HEK293 (cell line): ENCODE data around the gene UBE2D2.

Experiments
- CTCF ChIP-seq: fragments of 450-650 bp; formaldehyde crosslinking; IDR thresholded peaks from 2 replicates; pipeline ENCODE4 v1.5.1; 2016; ENCODE audit warnings: missing biosample characterization, missing genetic modification characterization
- ZBTB44 ChIP-seq: fragments of 450-650 bp; IDR thresholded peaks from 2 replicates; pipeline ENCODE4 v1.5.1; 2018; ENCODE audit warnings: missing biosample characterization, mild to moderate bottlenecking, missing genetic modification characterization
- ZNF133 ChIP-seq: fragments of 450-650 bp; formaldehyde crosslinking; IDR thresholded peaks from 2 replicates; pipeline ENCODE4 v1.5.1; 2016; ENCODE audit warnings: missing biosample characterization, missing genetic modification characterization
- ZNF513 ChIP-seq: fragments of 450-650 bp; IDR thresholded peaks from 2 replicates; pipeline ENCODE4 v1.5.1; 2018; ENCODE audit warnings: missing biosample characterization, missing genetic modification characterization

GRCh38 chr5:139560752-139561654, at the start of gene UBE2D2:
- TF ChIP-seq CTCF (tag by site-specific recombination) (no peak), ZBTB44 (no peak), ZNF513 (tag by site-specific recombination) (0 out of 2 replicates have a peak, but pooled peaks have one; percentile 45), ZNF133 (tag by site-specific recombination) (no peak)
